PC-3 (cell line): Measurements from ENCODE around the gene AMPD1.

Experiments
- EZH2 ChIP-seq: fragments of 300-600 bp; sonication (generic); IDR thresholded peaks from one replicate; pipeline ENCODE4 v1.6.1; 2017; ENCODE audit warnings: antibody characterized with exemption, mild to moderate bottlenecking, low read length; ENCODE audit not compliant: unreplicated experiment
- TF ChIP-seq, protein P1 (sequence below): fragments of 300-600 bp; sonication (generic); conservative IDR thresholded peaks from 2 replicates; pipeline ENCODE4 v1.5.1; 2017; ENCODE audit warnings: antibody characterized with exemption, low read depth, mild to moderate bottlenecking, low read length

DNA sequence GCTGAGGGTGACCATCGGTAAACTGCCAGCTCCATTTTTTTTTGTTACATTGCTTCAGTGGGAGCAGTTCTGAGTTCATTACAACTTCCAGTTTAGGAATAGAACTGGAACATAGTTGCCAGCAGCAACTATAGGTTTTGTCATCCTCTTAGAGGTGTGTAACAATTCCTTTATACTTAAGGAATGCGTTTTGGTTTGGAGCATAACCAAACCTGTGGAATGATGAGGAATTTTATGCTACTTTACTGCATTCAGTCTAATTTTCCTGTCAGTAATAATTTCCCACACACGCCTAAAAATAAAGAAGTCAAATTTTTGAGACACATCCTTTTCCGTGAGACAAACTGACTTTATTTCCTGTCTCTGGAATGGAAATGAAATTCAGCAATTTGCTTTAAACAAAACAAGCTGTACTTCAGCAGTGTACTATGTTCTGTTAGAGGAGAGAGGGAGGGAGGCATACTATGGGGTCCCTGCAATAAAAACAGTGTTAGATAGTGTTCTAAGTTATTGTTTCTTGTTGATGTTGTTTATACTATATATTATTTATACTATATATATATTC is 4.8 kb upstream of the AMPD1 start:
- TF ChIP-seq EZH2 = no peak
- TF ChIP-seq, protein P1, sequence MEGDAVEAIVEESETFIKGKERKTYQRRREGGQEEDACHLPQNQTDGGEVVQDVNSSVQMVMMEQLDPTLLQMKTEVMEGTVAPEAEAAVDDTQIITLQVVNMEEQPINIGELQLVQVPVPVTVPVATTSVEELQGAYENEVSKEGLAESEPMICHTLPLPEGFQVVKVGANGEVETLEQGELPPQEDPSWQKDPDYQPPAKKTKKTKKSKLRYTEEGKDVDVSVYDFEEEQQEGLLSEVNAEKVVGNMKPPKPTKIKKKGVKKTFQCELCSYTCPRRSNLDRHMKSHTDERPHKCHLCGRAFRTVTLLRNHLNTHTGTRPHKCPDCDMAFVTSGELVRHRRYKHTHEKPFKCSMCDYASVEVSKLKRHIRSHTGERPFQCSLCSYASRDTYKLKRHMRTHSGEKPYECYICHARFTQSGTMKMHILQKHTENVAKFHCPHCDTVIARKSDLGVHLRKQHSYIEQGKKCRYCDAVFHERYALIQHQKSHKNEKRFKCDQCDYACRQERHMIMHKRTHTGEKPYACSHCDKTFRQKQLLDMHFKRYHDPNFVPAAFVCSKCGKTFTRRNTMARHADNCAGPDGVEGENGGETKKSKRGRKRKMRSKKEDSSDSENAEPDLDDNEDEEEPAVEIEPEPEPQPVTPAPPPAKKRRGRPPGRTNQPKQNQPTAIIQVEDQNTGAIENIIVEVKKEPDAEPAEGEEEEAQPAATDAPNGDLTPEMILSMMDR = no peak
